Coronary artery (tissue), 2 donors: ENCODE measurements around the gene GRK1.

Source experiments
- DNase-seq: peaks from one replicate; pipeline ENCODE4 v3.0.0-alpha.2; 2017; ENCODE audit warnings: low spot score
- H3K27ac ChIP-seq, 2 donors: fragments of 200-600 bp; sonication (generic); one replicate each; pipeline ENCODE4 v1.5.1; 2016 to 2019
- H3K4me3 ChIP-seq: fragments of 200-600 bp; sonication (generic); 2 replicates; pipeline ENCODE4 v1.5.1; 2016; ENCODE audit warnings: mild to moderate bottlenecking, moderate library complexity
- TF ChIP-seq, protein P1 (sequence below): fragments of 200-600 bp; sonication (generic); IDR thresholded peaks from one replicate; pipeline ENCODE4 v1.5.1; 2019; ENCODE audit warnings: antibody characterized with exemption

Gene GRK1

DNA sequence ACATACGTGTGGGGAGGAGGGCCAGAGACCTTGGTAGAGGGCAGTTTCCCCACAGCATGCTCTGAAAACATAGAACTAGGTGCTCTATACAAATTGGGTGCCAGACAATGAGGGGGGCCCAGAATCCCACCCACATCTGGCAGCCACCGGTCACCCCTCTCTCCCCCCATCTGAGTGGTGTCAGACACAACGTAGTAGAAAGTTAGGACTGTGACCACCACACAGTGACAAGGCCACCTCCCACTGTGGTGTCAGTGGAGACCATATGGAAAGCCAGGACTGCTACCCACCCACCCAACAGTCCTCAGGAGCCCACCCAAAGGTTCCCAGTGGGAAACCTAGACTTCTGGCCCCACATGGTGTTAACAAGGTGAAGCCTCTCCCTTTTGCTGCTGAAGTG, 7.0 kb upstream of the GRK1 start:
- H3K27ac ChIP-seq = no peak overlapping the region
- no peak overlapping the region for H3K4me3 ChIP-seq
- peak; percentile 14 for DNase-seq
- TF ChIP-seq, protein P1, sequence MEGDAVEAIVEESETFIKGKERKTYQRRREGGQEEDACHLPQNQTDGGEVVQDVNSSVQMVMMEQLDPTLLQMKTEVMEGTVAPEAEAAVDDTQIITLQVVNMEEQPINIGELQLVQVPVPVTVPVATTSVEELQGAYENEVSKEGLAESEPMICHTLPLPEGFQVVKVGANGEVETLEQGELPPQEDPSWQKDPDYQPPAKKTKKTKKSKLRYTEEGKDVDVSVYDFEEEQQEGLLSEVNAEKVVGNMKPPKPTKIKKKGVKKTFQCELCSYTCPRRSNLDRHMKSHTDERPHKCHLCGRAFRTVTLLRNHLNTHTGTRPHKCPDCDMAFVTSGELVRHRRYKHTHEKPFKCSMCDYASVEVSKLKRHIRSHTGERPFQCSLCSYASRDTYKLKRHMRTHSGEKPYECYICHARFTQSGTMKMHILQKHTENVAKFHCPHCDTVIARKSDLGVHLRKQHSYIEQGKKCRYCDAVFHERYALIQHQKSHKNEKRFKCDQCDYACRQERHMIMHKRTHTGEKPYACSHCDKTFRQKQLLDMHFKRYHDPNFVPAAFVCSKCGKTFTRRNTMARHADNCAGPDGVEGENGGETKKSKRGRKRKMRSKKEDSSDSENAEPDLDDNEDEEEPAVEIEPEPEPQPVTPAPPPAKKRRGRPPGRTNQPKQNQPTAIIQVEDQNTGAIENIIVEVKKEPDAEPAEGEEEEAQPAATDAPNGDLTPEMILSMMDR = no peak

DNA sequence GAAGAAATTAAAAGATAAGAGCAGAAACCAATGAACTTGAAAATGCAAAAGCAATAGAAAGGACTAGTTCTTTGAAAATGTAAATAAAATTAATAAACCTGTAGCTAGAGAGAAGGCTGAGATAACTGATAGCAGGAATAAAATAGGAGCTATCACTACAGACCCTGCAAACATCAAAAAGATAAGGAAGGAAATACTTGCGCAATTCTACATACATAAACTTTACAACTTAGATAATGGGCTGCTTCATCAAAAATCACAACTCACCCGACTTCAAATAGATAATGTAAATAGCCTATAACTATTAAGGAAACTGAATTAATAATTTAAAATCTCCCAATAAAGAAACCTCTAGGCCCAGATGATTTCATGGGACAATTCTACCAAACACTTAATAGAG, 5.5 kb upstream of the GRK1 start:
- H3K4me3 ChIP-seq = no peak overlapping the region
- H3K27ac ChIP-seq = no peak overlapping the region
- DNase-seq = no peak
- TF ChIP-seq, protein P1 = no peak

DNA sequence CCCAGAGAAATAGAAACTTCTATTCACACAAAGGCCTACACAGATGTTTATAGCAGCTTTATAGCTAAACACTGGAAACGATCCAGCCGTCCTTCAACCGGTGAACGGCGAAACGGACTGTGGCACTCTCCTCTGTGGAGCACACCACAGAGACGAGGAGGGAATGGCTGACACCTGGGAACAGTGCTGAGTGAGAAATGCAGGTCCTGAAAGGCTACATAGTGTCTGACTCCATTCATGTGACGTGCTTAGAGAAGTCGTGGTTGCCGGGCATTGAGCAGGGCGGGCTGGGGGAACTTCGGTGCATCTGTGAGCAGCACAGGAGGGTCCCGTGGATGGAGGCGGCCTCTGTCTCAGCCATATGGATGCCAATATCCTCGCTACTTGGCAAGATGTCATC, 3.1 kb upstream of the GRK1 start:
- H3K27ac ChIP-seq = no peak overlapping the region
- DNase-seq = peak; percentile 41
- TF ChIP-seq, protein P1 = no peak
- no peak overlapping the region for H3K4me3 ChIP-seq

DNA sequence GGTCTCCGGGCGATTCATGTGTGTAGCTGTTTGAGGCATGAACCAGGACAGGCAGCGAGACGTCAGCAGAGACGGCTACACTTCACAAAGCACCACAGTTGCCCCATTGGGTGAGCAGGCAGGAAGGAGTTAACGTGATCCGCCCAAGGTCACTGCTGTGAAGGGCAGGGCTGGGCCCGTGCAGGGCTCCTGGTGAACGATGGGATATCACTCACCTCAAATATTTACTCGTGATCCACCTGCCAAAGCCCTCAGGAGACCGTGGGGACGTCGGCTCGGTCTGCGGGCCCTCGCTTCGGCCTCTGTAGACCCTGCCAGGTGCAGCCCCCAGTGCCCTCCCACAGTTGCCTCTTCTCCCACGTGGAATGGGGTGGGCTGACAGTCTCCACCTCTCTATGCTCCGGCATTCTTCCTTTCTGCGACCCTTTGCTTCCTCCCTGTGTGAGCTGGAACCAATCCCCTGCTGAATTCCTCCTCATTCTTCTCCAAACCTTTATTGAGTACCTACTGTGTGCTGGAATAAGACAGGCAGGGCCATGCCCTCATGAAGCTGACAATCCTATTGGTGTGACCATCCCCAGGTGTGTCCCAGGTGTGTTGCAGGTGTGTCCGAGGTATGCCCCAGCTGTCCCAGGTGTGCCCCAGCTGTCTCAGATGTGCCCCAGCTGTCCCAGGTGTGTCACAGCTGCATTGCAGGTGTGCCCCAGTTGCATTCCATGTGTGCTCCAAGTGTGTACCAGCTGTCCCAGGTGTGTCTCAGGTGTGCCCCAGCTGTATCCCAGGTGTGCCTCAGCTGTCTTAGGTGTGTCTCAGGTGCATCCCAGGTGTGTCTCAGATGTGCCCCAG, 2.0 kb upstream of the GRK1 start:
- no peak overlapping the region for H3K4me3 ChIP-seq
- H3K27ac ChIP-seq = no peak overlapping the region
- peak; percentile 47 for DNase-seq
- TF ChIP-seq, protein P1 = no peak

DNA sequence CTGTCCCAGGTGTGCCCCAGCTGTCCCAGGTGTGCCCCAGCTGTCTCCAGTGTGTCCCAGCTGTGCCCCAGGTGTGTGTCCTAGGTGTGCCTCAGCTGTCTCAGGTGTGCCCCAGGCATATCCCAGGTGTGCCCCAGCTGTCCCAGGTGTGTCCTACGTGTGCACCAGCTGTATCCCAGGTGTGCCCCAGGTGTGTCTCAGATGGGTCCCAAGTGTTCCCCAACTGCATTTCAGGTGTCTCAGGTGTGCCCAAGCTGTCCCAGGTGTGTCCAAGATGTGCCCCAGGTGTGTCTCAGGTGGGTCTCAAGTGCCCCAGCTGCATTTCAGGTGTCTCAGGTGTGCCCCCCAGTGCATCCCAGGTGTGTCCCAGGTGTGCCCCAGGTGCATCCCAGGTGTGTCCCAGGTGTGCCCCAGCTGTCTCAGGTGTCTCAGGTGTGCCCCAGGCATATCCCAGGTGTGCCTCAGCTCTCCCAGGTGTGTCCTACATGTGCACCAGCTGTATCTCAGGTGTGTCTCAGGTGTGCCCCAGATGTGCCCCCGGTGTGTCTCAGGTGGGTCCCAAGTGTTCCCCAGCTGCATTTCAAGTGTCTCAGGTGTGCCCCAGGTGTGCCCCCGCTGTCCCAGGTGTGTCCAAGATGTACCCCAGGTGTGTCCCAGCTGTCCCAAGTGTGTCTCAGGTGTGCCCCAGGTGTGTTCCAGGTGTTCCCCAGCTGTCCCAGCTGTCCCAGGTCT, 1.3 kb upstream of the GRK1 start:
- TF ChIP-seq, protein P1 = no peak
- Histone ChIP-seq H3K4me3 (no peak overlapping the region), H3K27ac (no peak overlapping the region)
- peak; percentile 31 for DNase-seq

DNA sequence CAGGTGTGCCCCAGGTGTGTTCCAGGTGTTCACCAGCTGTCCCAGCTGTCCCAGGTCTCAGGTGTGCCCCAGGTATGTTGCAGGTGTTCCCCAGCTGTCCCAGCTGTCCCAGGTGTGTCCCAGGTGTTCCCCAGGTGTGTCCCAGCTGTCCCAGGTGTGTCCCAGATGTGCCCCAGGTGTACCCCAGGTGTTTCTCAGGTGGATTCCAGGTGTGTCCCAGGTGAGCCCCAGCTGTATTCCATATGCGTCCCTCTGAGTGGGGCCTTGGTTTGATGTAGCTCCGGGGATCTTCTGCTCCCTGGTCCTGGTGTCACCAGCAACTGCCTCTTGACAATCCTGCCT, 719 bp upstream of the GRK1 start:
- TF ChIP-seq, protein P1 = no peak
- Histone ChIP-seq H3K4me3 (no peak overlapping the region), H3K27ac (no peak overlapping the region)
- peak; percentile 28 for DNase-seq
